H1 (cell line): ENCODE results near the gene ZDHHC11. TPM values are rescaled to one million over a fixed set of nuclear protein-coding genes. Genes with fewer than 3 reads are reported as not detected.
A peak's percentile ranks its signal among the peaks of the same experiment; 100 is the strongest.
"Not testable (repeated sequence)": the region's sequence is repeated elsewhere in the genome, so short reads cannot be mapped to it uniquely, and the experiment has no call there.

Experiments
- CTCF ChIA-PET: fragments of 300-600 bp; sonication (Branson Sonifier 250); formaldehyde crosslinking; loops from one replicate; lab custom pipeline; 2021; ENCODE audit not compliant: partially characterized antibody; lab: Charles Lee
- POLR2A ChIA-PET: fragments of 300-600 bp; sonication (Branson Sonifier 250); formaldehyde crosslinking; loops from one replicate; lab custom pipeline; 2021; ENCODE audit warnings: inconsistent platforms; ENCODE audit not compliant: partially characterized antibody; lab: Charles Lee
- DNase-seq, 2 experiments: peaks; one replicate each; pipeline versions ENCODE4 v3.0.0 to v3.0.0-alpha.2; 2010 to 2022; ENCODE audit warnings: low spot score in 2 of 2, low read depth in 1 of 2, mixed read lengths in 1 of 2
- FAIRE-seq: peaks from 2 replicates; lab custom pipeline; 2011; peaks lifted over from hg19 to GRCh38; lab: Jason Lieb, UNC
- H2AFZ ChIP-seq: 2 replicates; pipeline ENCODE4 v1.8.1; 2012; ENCODE audit warnings: low read length, inconsistent platforms
- H2AK5ac ChIP-seq: 2 replicates; pipeline ENCODE4 v1.6.1; 2013; ENCODE audit warnings: low read depth, low read length
- H2BK120ac ChIP-seq: replicated peaks from 2 replicates; pipeline ENCODE3; 2013; ENCODE audit warnings: low read depth, low read length, inconsistent platforms
- H2BK12ac ChIP-seq: 2 replicates; pipeline ENCODE4 v1.6.1; 2013; ENCODE audit warnings: low read depth, low read length
- H2BK15ac ChIP-seq: 2 replicates; pipeline ENCODE4 v1.6.1; 2013; ENCODE audit warnings: low read length
- H2BK20ac ChIP-seq: 2 replicates; pipeline ENCODE4 v1.6.1; 2013; ENCODE audit warnings: low read length
- H2BK5ac ChIP-seq: 2 replicates; pipeline ENCODE4 v1.6.1; 2013; ENCODE audit warnings: low read depth, low read length
- H3K14ac ChIP-seq: 2 replicates; pipeline ENCODE4 v1.6.1; 2013; ENCODE audit warnings: inconsistent platforms; ENCODE audit not compliant: insufficient read length
- H3K18ac ChIP-seq: 2 replicates; pipeline ENCODE4 v1.6.1; 2013; ENCODE audit warnings: low read length; ENCODE audit errors: extremely low read depth
- H3K23ac ChIP-seq: 2 replicates; pipeline ENCODE4 v1.6.1; 2013; ENCODE audit warnings: inconsistent platforms; ENCODE audit not compliant: insufficient read length
- H3K23me2 ChIP-seq: 2 replicates; pipeline ENCODE4 v1.6.1; 2013; ENCODE audit warnings: low read depth, low read length
- H3K27ac ChIP-seq: 2 replicates; pipeline ENCODE4 v1.6.1; 2011; ENCODE audit warnings: low read depth, low read length, inconsistent platforms
- H3K27me3 ChIP-seq, 4 experiments: replicated peaks in 1 of 4; 1 replicate in 1 of 4; 2 replicates in 3 of 4; pipeline versions ENCODE4 v1.6.1 to v1.8.1; 2011 to 2013; ENCODE audit warnings: low read length in 3 of 4, mild to moderate bottlenecking in 3 of 4, inconsistent platforms in 2 of 4, mixed read lengths in 2 of 4, moderate library complexity in 1 of 4; ENCODE audit not compliant: control insufficient read depth in 3 of 4, insufficient read depth in 3 of 4; ENCODE audit errors: extremely low read depth in 1 of 4
- H3K36me3 ChIP-seq, 4 experiments: 2 replicates each; pipeline versions ENCODE4 v1.6.1 to v1.8.1; 2011 to 2013; ENCODE audit warnings: mild to moderate bottlenecking in 4 of 4, low read length in 3 of 4, moderate library complexity in 2 of 4, control low read depth in 1 of 4, inconsistent platforms in 1 of 4; ENCODE audit not compliant: insufficient read depth in 4 of 4, control insufficient read depth in 2 of 4
- H3K4ac ChIP-seq: replicated peaks from 2 replicates; pipeline ENCODE3; 2013; ENCODE audit warnings: low read length, low read depth, mixed read lengths, inconsistent platforms; ENCODE audit not compliant: insufficient read length
- H3K4me1 ChIP-seq, 4 experiments: replicated peaks in 1 of 4; 1 replicate in 1 of 4; 2 replicates in 3 of 4; pipeline versions ENCODE4 v1.6.1 to v1.8.1; 2011 to 2013; ENCODE audit warnings: low read length in 3 of 4, inconsistent platforms in 2 of 4, mixed read lengths in 1 of 4; ENCODE audit not compliant: insufficient read depth in 4 of 4, control insufficient read depth in 3 of 4
- H3K4me2 ChIP-seq, 2 experiments: 2 replicates each; pipeline versions ENCODE4 v1.6.1 to v1.8.1; 2011 to 2013; ENCODE audit warnings: low read depth in 2 of 2, low read length in 2 of 2, control low read depth in 1 of 2, inconsistent platforms in 1 of 2, mild to moderate bottlenecking in 1 of 2; ENCODE audit not compliant: insufficient read depth in 1 of 2
- H3K4me3 ChIP-seq, 4 experiments: fragments of 200-600, 300-600 bp in 1 of 4; sonication (generic), shearing (Covaris generic), sonication (Bioruptor Twin) in 1 of 4; 2 replicates each; pipeline versions ENCODE4 v1.5.1 to v1.8.1; 2011 to 2016; ENCODE audit warnings: low read length in 4 of 4, low read depth in 3 of 4, control low read depth in 2 of 4, inconsistent platforms in 2 of 4, mild to moderate bottlenecking in 2 of 4, mixed read lengths in 1 of 4, moderate library complexity in 1 of 4; ENCODE audit not compliant: insufficient read depth in 2 of 4; ENCODE audit errors: extremely low read depth in 1 of 4
- H3K56ac ChIP-seq: replicated peaks from 2 replicates; pipeline ENCODE3; 2013; ENCODE audit warnings: low read depth, mild to moderate bottlenecking, mixed read lengths, low read length, inconsistent platforms; ENCODE audit not compliant: insufficient read length
- H3K79me1 ChIP-seq: 2 replicates; pipeline ENCODE4 v1.6.1; 2013; ENCODE audit warnings: low read depth, low read length, control low read depth
- H3K79me2 ChIP-seq, 2 experiments: 2 replicates each; pipeline versions ENCODE4 v1.6.1 to v1.8.1; 2012 to 2013; ENCODE audit warnings: low read length in 2 of 2, mild to moderate bottlenecking in 2 of 2, inconsistent platforms in 1 of 2; ENCODE audit not compliant: insufficient read depth in 2 of 2, control insufficient read depth in 1 of 2
- H3K9ac ChIP-seq, 4 experiments: replicated peaks in 1 of 4; 1 replicate in 1 of 4; 2 replicates in 3 of 4; pipeline versions ENCODE4 v1.6.1 to v1.8.1; 2011 to 2013; ENCODE audit warnings: low read depth in 3 of 4, low read length in 3 of 4, control low read depth in 2 of 4, mild to moderate bottlenecking in 2 of 4, moderate library complexity in 2 of 4, inconsistent platforms in 1 of 4; ENCODE audit errors: extremely low read depth in 1 of 4
- H3K9me3 ChIP-seq, 2 experiments: 2 replicates each; pipeline versions ENCODE4 v1.6.1 to v1.8.1; 2012 to 2013; ENCODE audit warnings: mild to moderate bottlenecking in 2 of 2, moderate library complexity in 2 of 2, control low read depth in 1 of 2, inconsistent platforms in 1 of 2, low read depth in 1 of 2, low read length in 1 of 2, mixed read lengths in 1 of 2; ENCODE audit not compliant: insufficient read depth in 2 of 2
- H4K20me1 ChIP-seq, 2 experiments: replicated peaks in 1 of 2; 2 replicates each; pipeline versions ENCODE3 to v1.8.1; 2011 to 2013; ENCODE audit warnings: inconsistent platforms in 2 of 2, low read length in 2 of 2, mild to moderate bottlenecking in 1 of 2; ENCODE audit not compliant: insufficient read depth in 2 of 2, control insufficient read depth in 1 of 2
- H4K5ac ChIP-seq: 2 replicates; pipeline ENCODE4 v1.6.1; 2013; ENCODE audit warnings: low read length, low read depth, mixed read lengths, inconsistent platforms; ENCODE audit not compliant: insufficient read length
- H4K8ac ChIP-seq: 2 replicates; pipeline ENCODE4 v1.8.0; 2013; ENCODE audit warnings: mild to moderate bottlenecking, moderate library complexity, low read length, inconsistent platforms; ENCODE audit not compliant: insufficient read depth; ENCODE audit errors: extremely low read depth
- H4K91ac ChIP-seq: replicated peaks from 2 replicates; pipeline ENCODE3; 2013; ENCODE audit warnings: low read length, mixed read lengths, inconsistent platforms; ENCODE audit not compliant: insufficient read length
- WGBS, 2 experiments: shearing (Covaris generic) in 1 of 2; methylation state at CpG; one replicate each; pipeline versions ENCODE4 v1.1.6 to v1.1.7; 2013 to 2015; ENCODE audit warnings: low lambda C conversion rate in 2 of 2, mixed read lengths in 2 of 2, inconsistent platforms in 1 of 2, low coverage in 1 of 2, missing lambda C conversion rate in 1 of 2; ENCODE audit not compliant: insufficient replicate concordance in 2 of 2, insufficient coverage in 1 of 2, insufficient read length in 1 of 2; ENCODE audit errors: extremely low coverage in 1 of 2, missing lambda C conversion rate in 1 of 2; 5-methylcytosine and 5-hydroxymethylcytosine counted together
- polyA plus RNA-seq, 7 experiments: library from polyadenylated mRNA; depleted of rRNA in 3 of 7; stranded (reverse) in 5 of 7; unstranded in 2 of 7; fragments of >200 nt in 5 of 7; fragments of 200-250 nt in 2 of 7; gene quantifications; 1 replicate in 5 of 7; 2 replicates in 1 of 7; 4 replicates in 1 of 7; pipeline versions ENCODE4 v1.2.1 to v1.2.3, GENCODE V29; 2011 to 2013; ENCODE audit warnings: missing spikeins in 2 of 7, mixed read lengths in 2 of 7
- total RNA-seq: library from RNA; stranded (reverse); fragmentation: NEBNext Ultra II Directional; extraction: Animal tissue kit (Norgen Biotek cat#: 25700); gene quantifications from 2 replicates; pipeline ENCODE4 v1.2.1, GENCODE V29; 2021

The ZDHHC11 gene
- total and polyA plus RNA-seq, 2 of the 8 experiments (the other 6 are each of a cell fraction or from before 2014, with no cell fraction given), result 4.7 to 16.6 TPM

DNA sequence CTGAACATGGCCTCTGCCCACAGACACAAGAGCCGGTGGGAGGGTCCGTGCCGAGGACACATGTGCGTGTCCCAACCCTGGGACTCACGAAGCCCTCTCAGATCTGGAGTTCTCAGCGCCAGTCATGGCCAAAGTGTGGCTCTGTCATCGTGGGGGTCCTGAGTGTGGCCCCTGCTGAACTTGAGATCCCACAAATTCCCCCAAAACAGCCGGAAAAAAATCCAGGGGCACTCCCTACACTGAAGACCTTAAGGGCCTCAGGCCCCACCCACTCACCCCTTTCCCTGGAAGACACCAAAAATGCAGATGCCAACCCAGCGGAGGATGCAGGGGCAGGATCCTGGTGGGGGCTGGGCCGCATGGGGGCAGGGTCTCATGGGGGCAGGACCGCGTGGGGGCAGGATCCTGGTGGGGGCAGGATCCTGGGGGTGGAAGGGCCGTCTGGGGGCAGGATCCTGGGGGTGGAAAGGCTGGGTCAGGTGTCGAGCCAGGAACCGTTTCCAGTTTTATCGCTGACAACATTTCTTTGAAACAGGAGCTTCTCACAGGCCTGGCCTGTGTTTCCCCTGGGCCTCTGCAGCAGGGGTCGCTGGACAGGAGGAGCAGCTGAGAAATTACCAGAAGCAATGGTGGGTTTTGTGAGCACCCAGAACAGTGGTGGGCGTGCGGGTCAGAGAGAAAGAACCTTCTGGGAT lies 79.6 kb downstream of the ZDHHC11 start:
- H2BK120ac ChIP-seq, H3K4me1 ChIP-seq, H2BK12ac ChIP-seq, H4K20me1 ChIP-seq, H3K4me3 ChIP-seq, H3K14ac ChIP-seq, H3K27ac ChIP-seq, H4K8ac ChIP-seq, H3K36me3 ChIP-seq, H3K27me3 ChIP-seq, CTCF ChIA-PET, H3K79me2 ChIP-seq, H3K18ac ChIP-seq, H4K5ac ChIP-seq, H3K9ac ChIP-seq, FAIRE-seq, H2BK20ac ChIP-seq, H3K79me1 ChIP-seq, H3K23me2 ChIP-seq, H3K4me2 ChIP-seq, H2BK15ac ChIP-seq, H3K23ac ChIP-seq, H2AFZ ChIP-seq, H3K4ac ChIP-seq, H3K56ac ChIP-seq, H2AK5ac ChIP-seq, POLR2A ChIA-PET, H3K9me3 ChIP-seq, H4K91ac ChIP-seq, H2BK5ac ChIP-seq: not testable (repeated sequence)
- WGBS, 2 experiments, result 83% methylated on average over 18 of the region's 19 CpGs; no CpG with 5 or more reads in 1 of the 2 experiments
- peak in 1 of 2 experiments; percentile 46 for DNase-seq

GRCh38 chr5:770585-770984 lies 80.2 kb downstream of the ZDHHC11 start:
- not testable (repeated sequence) for H3K23ac ChIP-seq, H2BK12ac ChIP-seq, H4K20me1 ChIP-seq, H2BK5ac ChIP-seq, H4K91ac ChIP-seq, H3K56ac ChIP-seq, H3K14ac ChIP-seq, H2AK5ac ChIP-seq, H3K27ac ChIP-seq, H3K79me2 ChIP-seq, H3K4ac ChIP-seq, H4K5ac ChIP-seq, H3K4me1 ChIP-seq, H2AFZ ChIP-seq, H3K79me1 ChIP-seq, H3K27me3 ChIP-seq, H3K18ac ChIP-seq, H3K9ac ChIP-seq, H3K4me2 ChIP-seq, H4K8ac ChIP-seq, FAIRE-seq, H2BK15ac ChIP-seq, H2BK20ac ChIP-seq, H2BK120ac ChIP-seq, H3K4me3 ChIP-seq, H3K36me3 ChIP-seq, H3K23me2 ChIP-seq
- peaks cover 0 to 14% of the 10 kb centered on the region in 2 experiments; a peak in 1 of 4 replicates for H3K9me3 ChIP-seq
- WGBS, 2 experiments, result 96% methylated on average over 10 of the region's 10 CpGs; no CpG with 5 or more reads in 1 of the 2 experiments
- peak in 1 of 2 experiments; percentile 48 for DNase-seq
- ChIA-PET CTCF (interaction anchor here (1.6 kb wide), 1 partner anchor 13 kb away, joined by 6 read pairs; no protein-coding TSS in a partner anchor), POLR2A (interaction anchor here (1.0 kb wide), 1 partner anchor 100 kb away, joined by 3 read pairs; no protein-coding TSS in a partner anchor)
